ENCODE results near the gene OGA. TPM values are rescaled to one million over a fixed set of nuclear protein-coding genes. Genes with fewer than 3 reads are reported as not detected.

The OGA gene
- total RNA-seq, 1 donor from 2014 or later = 275 TPM

- H3K4me1 ChIP-seq = peaks cover 36% of the 10 kb centered on the region
- H3F3A ChIP-seq (ENCODE audit: low read depth) = peaks cover 76% of the 10 kb centered on the region
- H3K27ac Mint-ChIP-seq = peak within 1 kb of the TSS; percentile 93
- H3K27ac ChIP-seq = peak within 1 kb of the TSS; percentile 43
- H2AFZ ChIP-seq (replicated peaks) = no peak within 1 kb of the TSS
- peak within 1 kb of the TSS; percentile 86 for H3K4me2 ChIP-seq
- H3K36me3 Mint-ChIP-seq = peaks cover 13% of the 10 kb centered on the region
- peaks cover 68% of the 10 kb centered on the region for H4K20me1 ChIP-seq (ENCODE audit: low read depth)
- H3K36me3 ChIP-seq = peaks cover 21% of the 10 kb centered on the region
- peak within 1 kb of the TSS; percentile 75 for H3K4me3 ChIP-seq
- no peaks in the 10 kb centered on the region for H3K9me3 ChIP-seq (ENCODE audit: low read depth)
- H3K4me3 Mint-ChIP-seq = peak within 1 kb of the TSS; percentile 100
- H3K79me2 ChIP-seq (ENCODE audit: low read depth) = peaks cover 10% of the 10 kb centered on the region
- H3K4me1 Mint-ChIP-seq = peaks cover 32% of the 10 kb centered on the region
- H3K27me3 ChIP-seq = peaks cover 23% of the 10 kb centered on the region
- H3K27me3 Mint-ChIP-seq (ENCODE audit: insufficient read depth, low read depth) = peaks cover 8% of the 10 kb centered on the region
- peak; percentile 96 for DNase-seq (ENCODE audit: low spot score)
- H3K9ac ChIP-seq = peak within 1 kb of the TSS; percentile 27
- no peaks in the 10 kb centered on the region for H3K9me3 Mint-ChIP-seq
- TF ChIP-seq CTCF (IDR thresholded peaks at IDR 0.05) (no peak), EZH2 (IDR thresholded peaks at IDR 0.05) (no peak)
These were observed 35.2 kb downstream of the OGA start, which contains the start of gene NPM3 for GRCh38 chr10:101782811-101783735. NPM3 (minus strand) TSS chr10:101783446; CDS start chr10:101783390, 56 bp downstream.

DNA sequence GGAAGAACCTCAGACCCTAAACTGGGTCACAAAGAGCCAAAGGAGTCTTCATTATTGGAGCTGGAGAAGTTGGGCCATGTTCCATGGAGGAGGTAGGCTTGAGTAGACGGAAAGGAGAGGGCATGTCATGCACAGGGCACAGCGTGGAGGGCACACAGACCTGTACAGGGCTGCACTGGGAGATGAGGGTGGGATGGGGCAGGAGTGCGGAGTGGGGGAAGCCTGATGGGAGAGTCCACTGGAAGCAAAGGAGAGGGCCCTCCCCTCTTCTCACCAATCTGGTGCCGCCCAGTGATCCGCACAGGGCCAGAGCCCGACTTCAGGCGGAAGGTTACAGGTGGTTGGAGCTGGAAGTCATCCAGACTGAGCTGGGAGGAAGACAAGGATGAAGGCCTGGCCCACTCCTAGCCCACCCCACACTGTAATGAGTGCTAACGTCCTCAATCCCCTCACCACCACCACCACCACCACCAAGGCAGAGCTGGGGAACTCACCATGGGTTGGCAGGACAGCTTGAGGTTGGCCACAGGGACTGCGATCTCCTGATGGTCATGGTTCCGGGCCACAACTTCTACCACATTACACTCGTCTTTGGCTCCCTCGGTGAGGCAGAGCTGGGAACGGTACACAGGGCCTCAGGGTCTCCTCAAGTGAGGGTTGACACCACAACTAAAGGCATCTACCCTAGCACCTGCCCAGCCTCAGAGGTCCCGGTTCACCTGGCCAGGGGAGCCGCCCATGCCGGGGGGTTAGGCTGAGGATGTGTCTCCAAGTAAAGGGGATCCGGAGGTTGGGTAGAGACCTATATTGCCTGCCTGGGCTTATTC, 36.0 kb downstream of the OGA start:
- Histone ChIP-seq H3K27ac (no peak overlapping the region), H3K9me3 (ENCODE audit: low read depth) (no peaks in the 10 kb centered on the region), H3K36me3 (peaks cover 15% of the 10 kb centered on the region), H2AFZ (replicated peaks) (no peak overlapping the region), H3K79me2 (ENCODE audit: low read depth) (peaks cover 10% of the 10 kb centered on the region), H3K27me3 (peaks cover 32% of the 10 kb centered on the region), H3K4me2 (peak overlapping the region; percentile 86), H4K20me1 (ENCODE audit: low read depth) (peaks cover 71% of the 10 kb centered on the region), H3F3A (ENCODE audit: low read depth) (peaks cover 76% of the 10 kb centered on the region), H3K9ac (no peak overlapping the region), H3K4me1 (peaks cover 37% of the 10 kb centered on the region), H3K4me3 (peak overlapping the region; percentile 75)
- no peak for TF ChIP-seq EZH2 (IDR thresholded peaks at IDR 0.05)
- TF ChIP-seq EZH2phosphoT487 (IDR thresholded peaks at IDR 0.05) = no peak
- no peak for TF ChIP-seq CTCF (IDR thresholded peaks at IDR 0.05)
- no peak overlapping the region for H3K27ac Mint-ChIP-seq
- no peaks in the 10 kb centered on the region for H3K9me3 Mint-ChIP-seq
- H3K4me1 Mint-ChIP-seq = peaks cover 39% of the 10 kb centered on the region
- peaks cover 8% of the 10 kb centered on the region for H3K36me3 Mint-ChIP-seq
- no peak for DNase-seq (ENCODE audit: low spot score)
- peaks cover 17% of the 10 kb centered on the region for H3K27me3 Mint-ChIP-seq (ENCODE audit: insufficient read depth, low read depth)
- H3K4me3 Mint-ChIP-seq = peak overlapping the region; percentile 100

GRCh38 chr10:101781655-101781983, 36.6 kb downstream of the OGA start:
- Histone ChIP-seq H3K4me2 (peak overlapping the region; percentile 86), H3K9me3 (ENCODE audit: low read depth) (no peaks in the 10 kb centered on the region), H3K27ac (no peak overlapping the region), H3F3A (ENCODE audit: low read depth) (peaks cover 76% of the 10 kb centered on the region), H3K4me3 (peak overlapping the region; percentile 75), H4K20me1 (ENCODE audit: low read depth) (peaks cover 67% of the 10 kb centered on the region), H3K36me3 (peaks cover 12% of the 10 kb centered on the region), H3K4me1 (peaks cover 37% of the 10 kb centered on the region), H2AFZ (replicated peaks) (no peak overlapping the region), H3K27me3 (peaks cover 38% of the 10 kb centered on the region), H3K9ac (no peak overlapping the region), H3K79me2 (ENCODE audit: low read depth) (peaks cover 10% of the 10 kb centered on the region)
- no peak for TF ChIP-seq EZH2 (IDR thresholded peaks at IDR 0.05)
- no peak for TF ChIP-seq CTCF (IDR thresholded peaks at IDR 0.05)
- TF ChIP-seq EZH2phosphoT487 (IDR thresholded peaks at IDR 0.05) = no peak
- Mint-ChIP-seq H3K27me3 (ENCODE audit: insufficient read depth, low read depth) (peaks cover 22% of the 10 kb centered on the region), H3K9me3 (no peaks in the 10 kb centered on the region), H3K36me3 (peaks cover 5% of the 10 kb centered on the region), H3K27ac (no peak overlapping the region), H3K4me1 (peaks cover 39% of the 10 kb centered on the region), H3K4me3 (peak overlapping the region; percentile 100)
- DNase-seq (ENCODE audit: low spot score) = no peak

Measured in neural progenitor cell (in vitro differentiated cells).